IPS DF 4.7 (cell line): ENCODE measurements around the gene ABHD8.

ENCODE experiments used
- DNase-seq: peaks from one replicate; pipeline ENCODE4 v3.0.0-alpha.2; 2013; ENCODE audit warnings: low spot score; ENCODE audit errors: extremely low read depth

ABHD8 gene

GRCh38 chr19:17266026-17266425 lies 37.2 kb downstream of the ABHD8 start:
- DNase-seq: no peak

- DNase-seq: no peak
Observed at GRCh38 chr19:17264641-17264979, 38.6 kb downstream of the ABHD8 start, which contains the start of gene USHBP1. TSS of gene USHBP1 (minus strand) at chr19:17264745. CDS start at chr19:17264299, 446 bp downstream.

GRCh38 chr19:17263712-17264640 lies 39.2 kb downstream of the ABHD8 start:
- DNase-seq: no peak

GRCh38 chr19:17262557-17262956 lies 40.7 kb downstream of the ABHD8 start:
- no peak for DNase-seq

GRCh38 chr19:17260842-17261325 lies 42.3 kb downstream of the ABHD8 start:
- no peak for DNase-seq

- DNase-seq: no peak
Observed at GRCh38 chr19:17259934-17260333, 43.3 kb downstream of the ABHD8 start.

GRCh38 chr19:17259118-17259780 lies 44.0 kb downstream of the ABHD8 start:
- DNase-seq: no peak

GRCh38 chr19:17256130-17256529 lies 47.1 kb downstream of the ABHD8 start:
- DNase-seq: no peak

- DNase-seq: no peak
Observed at GRCh38 chr19:17255150-17255621, 48.0 kb downstream of the ABHD8 start.

- no peak for DNase-seq
Observed at GRCh38 chr19:17254636-17255035, 48.6 kb downstream of the ABHD8 start.

- DNase-seq: no peak
Observed at GRCh38 chr19:17249887-17250548, 53.2 kb downstream of the ABHD8 start.

- no peak for DNase-seq
Observed at GRCh38 chr19:17248011-17248776, 55.0 kb downstream of the ABHD8 start.

- no peak for DNase-seq
Observed at GRCh38 chr19:17246681-17247425, 56.4 kb downstream of the ABHD8 start.

- no peak for DNase-seq
Observed at GRCh38 chr19:17245535-17245984, 57.7 kb downstream of the ABHD8 start, which contains the start of gene NR2F6. TSS of gene NR2F6 (minus strand) at chr19:17245919. CDS start at chr19:17245220, 699 bp downstream.

- no peak for DNase-seq
Observed at GRCh38 chr19:17244618-17245534, 58.3 kb downstream of the ABHD8 start.

- no peak for DNase-seq
Observed at GRCh38 chr19:17243830-17244617, 59.2 kb downstream of the ABHD8 start.

- no peak for DNase-seq
Observed at GRCh38 chr19:17243211-17243829, 59.9 kb downstream of the ABHD8 start.
